A673 (cell line): Measurements from ENCODE around the gene RAP1GAP2. TPM values are rescaled to one million over a fixed set of nuclear protein-coding genes. Genes with fewer than 3 reads are reported as not detected.

Experiments
- BruUV-seq: library from RNA; stranded (reverse); fragments of 400-500 nt; replicated peaks from 2 replicates; lab custom pipeline; 2021; lab: Mats Ljungman, UMichigan
- CTCF ChIA-PET: fragments of 300-600 bp; sonication (Branson Sonifier 250); formaldehyde crosslinking; loops from one replicate; lab custom pipeline; 2022; ENCODE audit warnings: antibody characterized with exemption; lab: Charles Lee
- POLR2A ChIA-PET: fragments of 300-600 bp; sonication (Branson Sonifier 250); formaldehyde crosslinking; loops from one replicate; lab custom pipeline; 2022; ENCODE audit warnings: antibody characterized with exemption; ENCODE audit not compliant: low non-redundant PET; lab: Charles Lee
- DNase-seq: peaks from one replicate; pipeline ENCODE4 v3.0.0-alpha.2; 2015; ENCODE audit warnings: low spot score
- H3K27ac ChIP-seq: fragments of 200-600 bp; sonication (generic); 2 replicates; pipeline ENCODE4 v1.5.1; 2016; ENCODE audit warnings: mixed run types, low read depth, mild to moderate bottlenecking, mixed read lengths, antibody characterized with exemption, low read length; ENCODE audit not compliant: poor library complexity, severe bottlenecking
- H3K27me3 ChIP-seq: fragments of 200-600 bp; sonication (generic); replicated peaks from 2 replicates; pipeline ENCODE4 v1.6.1; 2017; ENCODE audit warnings: mixed run types, low read depth, mild to moderate bottlenecking, mixed read lengths, antibody characterized with exemption, low read length; ENCODE audit not compliant: insufficient read depth, poor library complexity
- H3K36me3 ChIP-seq: fragments of 200-600 bp; sonication (generic); 2 replicates; pipeline ENCODE4 v1.6.1; 2016; ENCODE audit warnings: mixed run types, mild to moderate bottlenecking, mixed read lengths, antibody characterized with exemption, low read length; ENCODE audit not compliant: insufficient read depth, poor library complexity, severe bottlenecking
- H3K4me1 ChIP-seq: fragments of 200-600 bp; sonication (generic); 2 replicates; pipeline ENCODE4 v1.6.1; 2017; ENCODE audit warnings: mixed run types, mild to moderate bottlenecking, mixed read lengths, antibody characterized with exemption, low read length; ENCODE audit not compliant: insufficient read depth, poor library complexity, severe bottlenecking
- H3K4me3 ChIP-seq: fragments of 200-600 bp; sonication (generic); 2 replicates; pipeline ENCODE4 v1.5.1; 2016; ENCODE audit warnings: low read depth, mixed run types, mild to moderate bottlenecking, mixed read lengths, low read length; ENCODE audit not compliant: poor library complexity, severe bottlenecking
- H3K9me3 ChIP-seq: fragments of 200-600 bp; sonication (generic); 2 replicates; pipeline ENCODE4 v1.6.1; 2016; ENCODE audit warnings: mixed run types, low read depth, mild to moderate bottlenecking, mixed read lengths, antibody characterized with exemption, low read length; ENCODE audit not compliant: poor library complexity, severe bottlenecking
- CTCF ChIP-seq: fragments of 300-800, 200-600 bp; sonication (generic); conservative IDR thresholded peaks from 2 replicates; pipeline ENCODE4 v1.5.1; 2017; ENCODE audit warnings: low read depth, mild to moderate bottlenecking, antibody characterized with exemption, low read length, moderate library complexity, mixed read lengths
- EZH2 ChIP-seq: fragments of 200-600 bp; sonication (generic); IDR thresholded peaks from 2 replicates; pipeline ENCODE4 v1.6.1; 2017; ENCODE audit warnings: borderline replicate concordance, low read depth, mild to moderate bottlenecking, mixed read lengths, antibody characterized with exemption, low read length; ENCODE audit not compliant: poor library complexity, severe bottlenecking
- intact Hi-C: fragments of 100-400 bp; cut with micrococcal nuclease; formaldehyde crosslinking; loops from one replicate; pipeline ENCODE4 v1.10.0; 2022; ENCODE audit not compliant: unreplicated experiment
- total RNA-seq: library from RNA; stranded (reverse); gene quantifications from 2 replicates; pipeline ENCODE4 v1.2.3, GENCODE V29; 2021

Gene RAP1GAP2
- total RNA-seq, 1 experiment from 2014 or later = 0.06 TPM

- ChIA-PET POLR2A (no interaction called here), CTCF (interaction anchor here (1.2 kb wide), 1 partner anchor 11 kb away, joined by 5 read pairs; no protein-coding TSS in a partner anchor)
- no peak overlapping the region for H3K4me3 ChIP-seq
- intact Hi-C loops = no loop called here
- no peak for DNase-seq
- no peaks in the 10 kb centered on the region for H3K27me3 ChIP-seq
- no peak for TF ChIP-seq EZH2
- TF ChIP-seq CTCF = no peak
- H3K27ac ChIP-seq = no peak overlapping the region
- H3K4me1 ChIP-seq = no peaks in the 10 kb centered on the region
- no peaks in the 10 kb centered on the region for H3K9me3 ChIP-seq
- BruUV-seq = no TSS peak
- H3K36me3 ChIP-seq = no peaks in the 10 kb centered on the region
Measured at GRCh38 chr17:2904135-2904534, 107.9 kb downstream of the RAP1GAP2 start.

GRCh38 chr17:2905269-2905668, 109.0 kb downstream of the RAP1GAP2 start:
- Histone ChIP-seq H3K27me3 (no peaks in the 10 kb centered on the region), H3K36me3 (no peaks in the 10 kb centered on the region), H3K4me3 (no peak overlapping the region), H3K4me1 (no peaks in the 10 kb centered on the region), H3K27ac (no peak overlapping the region), H3K9me3 (no peaks in the 10 kb centered on the region)
- TF ChIP-seq CTCF (no peak), EZH2 (no peak)
- CTCF ChIA-PET = no interaction called here
- BruUV-seq = no TSS peak
- DNase-seq = no peak
- intact Hi-C loops = no loop called here
- POLR2A ChIA-PET = no interaction called here

- POLR2A ChIA-PET = no interaction called here
- H3K4me3 ChIP-seq = no peak overlapping the region
- H3K27me3 ChIP-seq = no peaks in the 10 kb centered on the region
- H3K27ac ChIP-seq = no peak overlapping the region
- no peaks in the 10 kb centered on the region for H3K4me1 ChIP-seq
- CTCF ChIA-PET = no interaction called here
- H3K36me3 ChIP-seq = no peaks in the 10 kb centered on the region
- BruUV-seq = no TSS peak
- intact Hi-C loops = no loop called here
- H3K9me3 ChIP-seq = no peaks in the 10 kb centered on the region
- no peak for DNase-seq
- TF ChIP-seq CTCF (no peak), EZH2 (no peak)
Measured at GRCh38 chr17:2905696-2906501, 109.7 kb downstream of the RAP1GAP2 start.
